Measurements from ENCODE around the gene RASD2. TPM values are rescaled to one million over a fixed set of nuclear protein-coding genes. Genes with fewer than 3 reads are reported as not detected.

RASD2 gene
- total and polyA plus RNA-seq, 2 experiments from 2014 or later: 1.2 to 3.6 TPM

GRCh38 chr22:35570686-35571194 is 30.1 kb downstream of the RASD2 start (continued):
- no peak for TF ChIP-seq ZNF462 (CRISPR knock-in tag; IDR thresholded peaks at IDR 0.05)
- TF ChIP-seq JUNB (IDR thresholded peaks at IDR 0.05; ENCODE audit: unreplicated experiment): no peak
- TF ChIP-seq CTCF (conservative IDR thresholded peaks at IDR 0.05; ENCODE audit: low read depth in 2 of 2): no peak
- TF ChIP-seq POLR2AphosphoS5 (IDR thresholded peaks at IDR 0.05; ENCODE audit: low read depth): no peak
- TF ChIP-seq ZNF114 (CRISPR knock-in tag; IDR thresholded peaks at IDR 0.05): no peak
- no peak for TF ChIP-seq ETS1 (IDR thresholded peaks at IDR 0.05)
- TF ChIP-seq NANOG (IDR thresholded peaks at IDR 0.05; ENCODE audit: borderline replicate concordance): no peak

Measured in GM23338 (cell line).